HepG2 (cell line): ENCODE results near the gene MREG. TPM values are rescaled to one million over a fixed set of nuclear protein-coding genes. Genes with fewer than 3 reads are reported as not detected.

Source experiments
- LCORL ChIP-seq, 2 experiments: fragments of 450-650 bp in 1 of 2; sonication (generic) in 1 of 2; formaldehyde crosslinking in 1 of 2; IDR thresholded peaks; 2 replicates each; pipeline versions ENCODE4 v1.5.0 to v1.6.1; 2017 to 2020; ENCODE audit warnings: antibody characterized with exemption in 1 of 2, missing genetic modification reagents in 1 of 2
- ZNF138 ChIP-seq: sonication (generic); formaldehyde crosslinking; IDR thresholded peaks from 2 replicates; pipeline ENCODE4 v1.5.0; 2020; ENCODE audit warnings: mild to moderate bottlenecking, low read depth, missing genetic modification reagents
- ZNF800 ChIP-seq: sonication (generic); formaldehyde crosslinking; IDR thresholded peaks from 2 replicates; pipeline ENCODE4 v1.4.0; 2020; ENCODE audit warnings: missing genetic modification reagents
- polyA plus RNA-seq, 8 experiments: library from polyadenylated mRNA; depleted of rRNA in 3 of 8; stranded (reverse) in 7 of 8; unstranded in 1 of 8; fragments of >200 nt; fragmentation: Illumina TruSeq in 4 of 8; extraction: Trizol in 4 of 8; gene quantifications; 2 replicates each; pipeline versions ENCODE4 v1.2.1 to v1.2.3, GENCODE V29; 2011 to 2016; ENCODE audit warnings: low read depth in 4 of 8, missing spikeins in 1 of 8, mixed read lengths in 1 of 8; ENCODE audit not compliant: insufficient read depth in 1 of 8
- total RNA-seq, 5 experiments: library from RNA; depleted of rRNA; stranded (reverse); fragments of >200 nt; fragmentation: Illumina TruSeq; extraction: Trizol; gene quantifications; 2 replicates each; pipeline ENCODE4 v1.2.3, GENCODE V29; 2016; ENCODE audit warnings: low read depth in 1 of 5
- TF ChIP-seq, protein P1 (sequence below), 2 experiments: fragments of 450-650 bp in 1 of 2; sonication (generic) in 1 of 2; formaldehyde crosslinking in 1 of 2; IDR thresholded peaks; 2 replicates each; pipeline versions ENCODE4 v1.6.1 to v1.8.0; 2016 to 2022; ENCODE audit warnings: antibody characterized with exemption in 1 of 2, mild to moderate bottlenecking in 1 of 2, missing genetic modification reagents in 1 of 2

MREG gene
- total and polyA plus RNA-seq, 2 of the 13 experiments (the other 11 are each of a cell fraction or from before 2014, with no cell fraction given), result 7.5 to 23.3 TPM

- TF ChIP-seq, protein P1, sequence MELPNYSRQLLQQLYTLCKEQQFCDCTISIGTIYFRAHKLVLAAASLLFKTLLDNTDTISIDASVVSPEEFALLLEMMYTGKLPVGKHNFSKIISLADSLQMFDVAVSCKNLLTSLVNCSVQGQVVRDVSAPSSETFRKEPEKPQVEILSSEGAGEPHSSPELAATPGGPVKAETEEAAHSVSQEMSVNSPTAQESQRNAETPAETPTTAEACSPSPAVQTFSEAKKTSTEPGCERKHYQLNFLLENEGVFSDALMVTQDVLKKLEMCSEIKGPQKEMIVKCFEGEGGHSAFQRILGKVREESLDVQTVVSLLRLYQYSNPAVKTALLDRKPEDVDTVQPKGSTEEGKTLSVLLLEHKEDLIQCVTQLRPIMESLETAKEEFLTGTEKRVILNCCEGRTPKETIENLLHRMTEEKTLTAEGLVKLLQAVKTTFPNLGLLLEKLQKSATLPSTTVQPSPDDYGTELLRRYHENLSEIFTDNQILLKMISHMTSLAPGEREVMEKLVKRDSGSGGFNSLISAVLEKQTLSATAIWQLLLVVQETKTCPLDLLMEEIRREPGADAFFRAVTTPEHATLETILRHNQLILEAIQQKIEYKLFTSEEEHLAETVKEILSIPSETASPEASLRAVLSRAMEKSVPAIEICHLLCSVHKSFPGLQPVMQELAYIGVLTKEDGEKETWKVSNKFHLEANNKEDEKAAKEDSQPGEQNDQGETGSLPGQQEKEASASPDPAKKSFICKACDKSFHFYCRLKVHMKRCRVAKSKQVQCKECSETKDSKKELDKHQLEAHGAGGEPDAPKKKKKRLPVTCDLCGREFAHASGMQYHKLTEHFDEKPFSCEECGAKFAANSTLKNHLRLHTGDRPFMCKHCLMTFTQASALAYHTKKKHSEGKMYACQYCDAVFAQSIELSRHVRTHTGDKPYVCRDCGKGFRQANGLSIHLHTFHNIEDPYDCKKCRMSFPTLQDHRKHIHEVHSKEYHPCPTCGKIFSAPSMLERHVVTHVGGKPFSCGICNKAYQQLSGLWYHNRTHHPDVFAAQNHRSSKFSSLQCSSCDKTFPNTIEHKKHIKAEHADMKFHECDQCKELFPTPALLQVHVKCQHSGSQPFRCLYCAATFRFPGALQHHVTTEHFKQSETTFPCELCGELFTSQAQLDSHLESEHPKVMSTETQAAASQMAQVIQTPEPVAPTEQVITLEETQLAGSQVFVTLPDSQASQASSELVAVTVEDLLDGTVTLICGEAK (IDR thresholded peaks at IDR 0.05), result no peak
- TF ChIP-seq, protein P1 (CRISPR knock-in tag; IDR thresholded peaks at IDR 0.05), result no peak
- TF ChIP-seq ZNF800 (CRISPR knock-in tag) (no peak), LCORL (IDR thresholded peaks at IDR 0.05) (no peak), LCORL (CRISPR knock-in tag; IDR thresholded peaks at IDR 0.05) (no peak), ZNF138 (CRISPR knock-in tag) (no peak)
These were observed 82.7 kb downstream of the MREG start (continued) for GRCh38 chr2:215930505-215931253.
